Stimulated activated CD8-positive, alpha-beta memory T cell treated with anti-CD3 and anti-CD28 coated beads, Interleukin-15, amount 100 ng/mL, for 1 hour (primary cell): Measurements from ENCODE around the gene GNB1.

Source experiments
- DNase-seq: peaks from one replicate; pipeline ENCODE4 v3.0.0-alpha.2; 2020; ENCODE audit warnings: low read depth

GNB1 gene

DNA sequence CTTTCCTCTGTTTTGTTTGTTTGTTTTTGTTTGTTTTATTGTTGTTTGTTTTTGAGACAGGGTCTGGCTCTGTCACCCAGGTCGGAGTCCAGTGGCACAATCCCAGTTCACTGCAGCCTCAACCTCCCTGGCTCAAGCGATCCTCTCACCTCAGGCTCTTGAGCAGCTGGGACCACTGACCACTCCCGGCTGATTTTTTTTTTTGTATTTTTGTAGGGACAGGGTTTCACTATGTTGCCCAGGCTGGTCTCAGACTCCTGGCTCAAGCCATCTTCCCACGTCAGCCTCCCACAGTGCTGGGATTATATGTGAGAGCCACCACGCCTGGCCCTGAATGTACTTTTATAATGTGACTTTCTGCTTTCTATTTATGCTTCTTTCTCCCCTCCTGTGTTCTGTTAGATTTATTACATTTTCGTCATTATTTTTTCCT is 19.2 kb upstream of the GNB1 start:
- DNase-seq, result no peak

DNA sequence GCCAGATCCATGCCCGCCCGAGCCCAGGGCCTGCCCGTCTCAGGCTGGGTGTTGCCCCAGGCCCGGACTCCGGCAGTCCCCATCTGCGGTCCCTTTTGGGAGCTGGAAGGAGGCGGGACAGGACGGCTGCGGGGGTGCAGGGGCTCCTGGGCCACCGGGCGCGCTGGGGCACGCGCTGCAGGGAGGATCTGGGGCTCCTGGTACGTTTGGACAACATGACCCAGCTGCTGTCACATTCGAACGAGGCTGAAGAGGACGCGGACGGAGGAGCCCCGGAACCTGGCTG is 17.6 kb upstream of the GNB1 start:
- DNase-seq, result no peak

DNA sequence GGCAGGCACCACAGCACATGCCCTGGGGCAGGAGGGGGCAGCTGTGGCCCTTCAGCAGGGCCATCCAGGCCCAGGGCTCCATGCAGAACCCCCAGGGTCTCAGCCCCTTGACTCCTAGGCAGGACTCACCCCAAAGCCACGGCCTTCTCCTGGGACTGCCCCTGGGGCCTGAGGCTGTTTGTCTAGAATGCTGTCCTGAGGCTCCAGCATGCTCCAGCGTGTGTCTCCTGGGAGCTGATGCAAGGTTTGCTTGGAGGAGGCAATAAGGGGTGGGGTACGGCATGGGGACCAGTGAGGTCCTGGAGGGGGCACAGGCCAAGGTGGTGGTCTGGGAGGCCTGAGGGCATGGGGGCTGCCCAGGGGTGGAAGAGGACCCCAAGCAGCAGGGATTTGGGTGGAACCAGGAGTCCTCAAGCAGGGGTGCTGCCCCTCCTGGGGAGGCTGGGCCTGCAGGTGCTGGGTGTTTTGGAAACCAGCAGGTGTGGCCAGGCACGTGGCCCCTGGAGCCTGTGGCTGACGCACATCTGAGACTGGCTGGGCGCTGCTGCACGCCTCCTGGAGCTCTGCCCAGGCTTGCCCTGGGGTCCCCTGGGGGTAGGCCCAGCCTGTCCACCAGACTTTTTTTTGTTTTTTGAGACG is 16.3 kb upstream of the GNB1 start:
- DNase-seq, result no peak

DNA sequence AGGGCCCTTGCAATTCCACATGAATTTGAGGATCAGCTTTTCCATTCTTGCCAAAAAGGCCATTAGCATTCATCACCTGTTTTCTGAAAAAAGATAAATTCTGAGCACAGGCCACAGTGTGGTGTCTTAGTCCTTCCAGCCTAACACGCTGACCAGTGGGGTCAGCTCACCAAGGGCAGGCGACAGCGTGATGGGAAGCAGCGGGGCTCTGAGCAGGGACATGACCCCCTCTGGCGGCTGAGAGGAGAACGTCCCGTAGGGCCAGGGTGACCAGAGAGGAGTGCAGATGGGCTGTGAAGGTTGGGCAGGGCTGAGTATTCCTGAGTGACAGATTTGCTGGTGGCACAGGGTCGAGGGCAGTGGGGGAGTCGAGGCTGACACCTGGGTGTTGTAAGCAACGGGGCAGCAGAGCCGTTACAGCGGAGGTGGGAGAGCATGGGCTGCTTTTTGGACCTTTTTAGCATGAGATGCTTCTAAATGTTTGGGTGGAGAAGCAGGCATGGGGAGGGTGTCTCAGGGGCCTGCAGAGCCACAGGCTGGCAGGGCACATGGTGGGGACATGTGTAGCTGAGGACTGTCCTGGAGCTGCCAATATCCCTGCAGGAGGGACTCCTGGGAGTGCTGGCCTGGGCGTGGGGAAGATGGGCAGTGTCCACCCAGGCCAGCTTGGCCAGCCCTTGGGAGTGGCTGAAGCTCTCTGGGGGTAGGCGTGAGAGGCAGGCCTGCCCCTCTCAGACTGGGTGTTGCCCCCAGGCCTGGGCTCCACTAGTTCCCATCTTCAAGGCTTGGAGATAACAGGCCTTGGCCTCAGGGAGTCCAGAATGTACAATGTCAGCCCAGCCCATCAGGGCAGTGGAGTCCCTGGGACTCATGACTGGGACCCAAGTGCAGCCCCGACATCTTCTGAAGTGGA is 15.6 kb upstream of the GNB1 start:
- peak; percentile 40 for DNase-seq

DNA sequence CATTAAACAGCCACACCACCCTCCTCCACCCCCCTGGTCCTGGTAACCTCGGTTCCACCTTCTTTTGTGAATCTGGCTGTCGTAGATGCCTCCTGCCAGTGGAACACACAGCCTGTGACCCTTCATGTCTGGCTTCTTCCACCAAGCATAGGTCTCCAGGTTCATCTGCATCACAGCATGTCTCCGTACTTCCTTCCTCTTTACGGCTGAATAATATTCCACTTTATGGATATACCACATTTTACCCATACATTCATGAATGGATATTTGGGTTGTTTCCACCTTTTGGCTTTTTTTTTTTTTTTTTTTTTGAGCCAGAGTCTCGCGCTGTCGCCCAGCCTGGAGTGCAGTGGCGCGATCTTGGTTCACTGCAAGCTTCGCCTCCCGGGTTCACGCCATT is 12.3 kb upstream of the GNB1 start:
- no peak for DNase-seq

DNA sequence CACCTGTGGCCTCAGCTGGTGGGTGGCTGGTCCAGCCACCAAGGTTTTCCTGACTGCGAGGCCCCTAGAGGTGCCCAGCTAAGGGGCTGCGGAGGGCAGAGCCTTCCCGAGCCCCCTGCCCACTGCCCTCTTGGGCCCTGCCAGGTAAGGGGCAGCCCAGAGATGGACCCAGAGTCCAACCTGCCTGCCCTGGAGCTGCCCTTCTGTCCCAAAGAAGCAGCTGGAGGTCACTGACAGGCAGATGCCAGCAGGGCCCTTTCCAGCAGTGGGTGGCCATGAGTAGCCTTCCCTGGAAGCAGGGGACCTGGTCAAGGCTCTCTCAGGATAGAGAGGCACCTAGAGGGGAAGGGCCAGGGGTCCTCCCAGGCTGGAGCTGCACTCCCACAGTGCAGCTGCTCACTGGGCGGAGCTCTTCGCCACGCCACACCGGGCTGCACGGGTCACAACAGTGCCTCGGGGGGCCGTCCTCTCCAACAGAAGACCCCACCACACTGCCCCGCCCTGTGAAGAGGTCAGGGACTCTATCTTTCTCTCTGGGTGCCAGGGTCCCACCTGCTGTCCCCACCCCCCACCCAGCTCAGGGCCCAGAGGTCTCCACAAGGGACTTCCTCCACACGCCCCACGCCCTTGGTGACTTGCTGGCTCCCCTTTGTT is 10.9 kb upstream of the GNB1 start:
- no peak for DNase-seq

DNA sequence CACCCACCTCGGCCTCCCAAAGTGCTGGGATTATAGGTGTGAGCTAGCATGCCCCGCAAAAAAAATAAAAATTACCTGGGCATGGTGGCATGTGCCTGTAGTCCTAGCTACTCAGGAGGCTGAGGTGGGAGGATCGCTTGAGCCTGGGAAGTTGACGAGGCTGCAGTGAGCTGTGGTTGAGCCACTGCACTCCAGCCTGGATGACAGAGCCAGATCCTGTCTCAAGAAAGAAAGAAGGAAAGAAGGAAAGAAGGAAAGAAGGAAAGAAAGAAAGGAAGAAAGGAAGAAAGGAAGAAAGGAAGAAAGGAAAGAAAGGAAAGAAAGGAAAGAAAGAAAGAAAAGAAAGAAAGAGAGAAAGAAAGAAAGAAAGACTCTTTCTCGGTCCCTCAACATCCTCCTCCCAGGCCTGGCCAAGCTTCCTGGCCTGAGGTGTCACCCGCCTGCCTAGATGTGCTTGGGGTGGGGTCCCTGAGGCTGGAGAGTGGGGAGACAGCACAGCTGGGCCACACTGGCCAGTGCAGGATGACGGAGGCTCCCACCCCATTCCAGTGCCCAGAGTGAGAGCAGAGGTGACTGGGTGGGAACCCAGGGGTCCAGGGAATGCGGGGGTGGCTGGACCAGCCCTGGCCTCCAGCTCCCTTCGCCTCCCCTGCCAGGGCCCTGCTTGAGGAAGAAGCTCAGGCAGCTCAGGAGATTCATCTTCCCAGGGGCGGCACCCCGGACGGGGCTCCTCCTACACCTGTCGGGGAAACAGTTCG is 10.2 kb upstream of the GNB1 start:
- DNase-seq, result no peak

DNA sequence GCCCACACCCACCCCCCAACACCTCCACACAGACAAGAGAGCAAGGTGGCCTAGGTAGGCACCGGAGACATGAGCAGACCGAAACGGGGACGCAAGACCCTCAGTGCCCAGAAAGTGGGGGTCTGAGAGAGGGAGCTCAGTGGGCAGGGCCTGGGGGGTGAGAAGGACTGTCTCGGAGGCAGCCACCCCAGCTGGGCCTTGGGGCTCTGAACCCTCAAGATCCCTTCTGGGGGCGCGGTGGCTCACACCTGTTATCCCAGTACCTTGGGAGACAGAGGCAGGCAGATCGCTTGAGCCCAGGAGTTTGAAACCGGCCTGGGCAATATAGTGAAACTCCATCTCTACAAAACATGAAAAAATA is 9.1 kb upstream of the GNB1 start:
- DNase-seq, result no peak

DNA sequence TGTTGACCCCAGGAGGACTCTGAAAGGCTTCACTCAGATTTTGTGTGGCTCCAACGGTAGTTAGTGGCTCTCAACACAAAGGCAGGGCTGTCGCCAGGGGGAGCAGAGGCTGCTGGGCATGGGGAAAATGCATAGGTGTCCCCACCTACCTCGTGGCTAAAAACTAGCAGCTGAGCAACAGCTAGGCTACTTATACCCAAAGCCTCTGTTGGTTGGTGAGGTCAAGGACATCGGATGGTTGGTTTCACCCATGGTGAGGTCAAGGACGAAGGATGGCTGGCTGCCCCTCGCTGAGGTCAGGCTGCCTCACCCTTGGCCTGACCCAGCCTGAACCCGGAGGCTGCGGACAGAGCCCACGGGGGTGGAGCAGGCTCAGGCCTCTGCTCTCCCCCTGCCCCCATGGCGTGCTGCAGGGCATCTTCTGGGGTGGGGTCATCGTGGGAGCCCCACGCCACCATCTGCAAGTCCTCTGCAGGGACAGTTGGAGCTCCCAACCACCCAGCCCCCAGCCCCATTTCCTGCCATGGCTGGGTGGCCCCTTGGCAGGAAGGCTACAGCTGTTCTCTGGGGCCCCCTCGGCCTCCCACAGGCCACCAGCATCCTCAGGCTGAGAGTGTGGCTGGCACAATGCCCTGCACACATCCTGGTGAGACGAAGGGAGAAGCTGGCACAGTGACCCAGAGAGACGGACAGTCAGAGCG is 8.5 kb upstream of the GNB1 start:
- DNase-seq, result no peak

DNA sequence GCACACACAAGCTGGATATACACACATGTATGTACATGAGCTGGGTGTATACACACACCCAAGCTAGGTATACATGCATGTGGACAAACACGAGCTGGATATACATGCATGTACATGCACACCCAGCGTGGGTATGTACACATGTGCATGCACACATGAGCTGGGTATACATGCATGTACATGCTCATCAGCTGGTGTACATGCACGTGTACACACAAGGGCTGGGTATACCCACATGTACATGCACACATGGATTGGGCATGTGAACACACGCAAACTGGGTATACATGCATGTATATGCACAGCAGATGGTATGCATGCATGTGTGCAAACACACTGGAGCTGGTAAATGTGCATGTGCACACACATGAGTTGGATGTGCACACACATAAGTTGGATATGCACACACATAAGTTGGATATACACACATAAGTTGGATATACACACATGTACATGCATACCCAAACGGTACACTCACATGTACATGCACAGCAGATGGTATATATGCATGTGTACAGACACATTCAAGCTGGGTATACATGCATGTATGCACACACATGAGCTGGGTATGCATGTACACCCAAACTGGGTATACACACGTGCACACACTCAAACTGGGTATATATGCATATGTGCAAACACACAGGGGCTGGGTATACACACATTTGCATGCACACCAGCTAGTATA is 7.5 kb upstream of the GNB1 start:
- DNase-seq, result no peak

DNA sequence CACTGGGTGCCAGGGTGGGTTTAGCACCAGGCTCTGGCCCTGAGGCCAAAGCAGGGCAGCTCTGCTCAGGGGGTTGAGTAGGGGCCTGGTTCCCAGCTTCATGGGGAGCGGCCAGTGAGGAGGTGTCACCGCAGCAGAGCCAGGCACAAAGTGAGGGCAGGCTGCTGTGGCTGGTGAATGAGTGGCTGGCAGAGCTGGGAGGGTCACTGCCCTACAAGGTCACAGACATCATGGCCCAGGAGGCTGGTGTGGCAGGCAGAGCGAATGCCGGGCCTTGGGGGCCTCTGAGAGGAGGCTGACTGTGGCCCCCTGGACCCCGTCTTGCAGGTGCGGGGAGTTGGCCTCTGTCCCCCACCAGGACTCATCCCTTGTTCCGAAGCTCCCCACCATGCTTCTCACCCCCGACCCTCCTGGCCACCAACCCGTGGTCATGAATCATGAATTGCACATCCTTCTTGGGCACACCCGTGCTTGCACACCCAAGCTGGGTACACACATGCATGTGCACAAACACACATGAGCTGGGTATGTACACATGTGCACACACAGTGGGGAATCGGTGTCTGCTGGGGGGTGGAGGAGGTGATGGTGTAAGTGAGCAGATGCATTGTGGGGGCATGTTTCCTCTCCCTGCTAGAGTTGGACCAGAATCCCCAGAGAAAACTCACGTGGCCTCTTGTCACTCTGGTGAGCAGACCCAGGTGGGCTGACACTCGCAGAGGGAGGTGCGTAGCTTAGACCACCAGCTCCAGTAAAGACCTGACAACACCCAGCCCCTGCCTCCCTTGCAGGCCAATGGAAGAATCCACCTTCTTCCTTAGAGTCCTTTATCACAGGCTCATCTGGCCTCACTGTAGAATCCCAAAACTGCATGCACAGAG is 4.8 kb upstream of the GNB1 start:
- DNase-seq, result no peak

DNA sequence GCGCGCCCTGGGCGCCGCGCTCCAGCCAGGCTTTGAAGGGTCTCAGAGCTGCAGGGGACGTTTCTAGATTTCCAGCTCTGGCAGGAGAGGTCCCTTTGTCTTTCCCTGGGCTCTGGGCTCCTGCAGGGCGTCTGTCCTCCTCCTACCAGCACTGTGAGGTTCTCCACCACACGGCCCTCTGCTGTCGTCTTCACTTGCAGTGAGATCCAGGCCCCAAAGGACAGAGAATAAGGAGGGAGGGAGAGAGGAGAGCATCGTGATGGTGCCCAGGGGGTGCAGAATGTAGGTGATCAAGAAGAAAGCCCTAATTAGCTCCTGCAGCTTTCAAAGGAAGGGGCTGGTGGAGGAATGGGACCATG is 4.2 kb upstream of the GNB1 start:
- DNase-seq, result no peak

DNA sequence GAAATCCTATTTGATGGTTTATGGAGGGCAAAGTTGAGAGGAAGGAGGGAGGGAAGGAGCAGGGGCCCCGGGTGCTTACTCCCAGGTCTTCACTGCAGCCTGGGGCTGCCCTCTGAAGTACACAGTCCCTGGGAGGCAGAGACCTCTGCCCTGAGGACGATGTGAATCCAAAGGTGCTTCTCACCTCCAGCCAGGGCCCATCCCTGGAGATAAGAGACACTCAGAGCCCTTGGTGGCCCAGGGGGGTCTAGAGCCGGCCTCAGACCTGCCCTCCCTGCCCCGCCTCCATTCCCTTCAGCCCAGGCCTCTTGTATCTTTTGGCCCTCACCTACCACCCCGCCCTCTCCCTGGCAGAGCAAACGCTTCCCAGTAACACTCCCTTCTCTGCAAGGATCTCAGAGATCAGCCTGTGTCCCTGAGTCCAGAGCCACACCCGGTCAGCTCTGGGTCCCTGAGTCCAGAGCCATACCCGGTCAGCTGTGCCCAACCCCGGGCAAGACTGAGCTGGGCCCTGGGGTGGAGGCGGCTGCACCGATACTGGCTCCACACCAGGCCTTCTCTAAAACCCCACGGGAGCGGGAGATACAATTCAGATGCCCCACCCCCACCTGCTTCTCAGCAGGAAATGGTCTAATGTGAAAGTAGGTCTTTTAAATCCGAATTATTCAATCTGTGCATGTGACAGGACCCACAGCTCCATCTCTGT is 3.6 kb upstream of the GNB1 start:
- DNase-seq, result no peak

DNA sequence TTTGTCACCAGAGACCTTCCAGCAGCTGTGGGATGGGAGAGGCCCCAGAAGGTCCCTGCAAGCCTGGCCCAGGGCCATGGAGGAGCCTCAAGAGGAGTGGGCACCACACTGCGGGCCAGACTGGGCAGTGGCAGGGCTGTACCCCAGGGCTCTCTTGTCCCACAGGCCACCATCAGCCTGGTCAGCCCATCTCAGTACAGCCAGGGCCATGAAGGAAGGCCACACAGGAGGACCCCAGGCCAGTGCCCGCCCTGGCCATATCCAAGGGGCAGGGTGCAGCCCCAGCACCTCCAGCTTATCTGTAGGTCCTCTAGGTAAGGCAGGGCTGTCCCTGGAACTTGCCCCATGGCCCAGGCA is 3.1 kb upstream of the GNB1 start:
- DNase-seq, result no peak

DNA sequence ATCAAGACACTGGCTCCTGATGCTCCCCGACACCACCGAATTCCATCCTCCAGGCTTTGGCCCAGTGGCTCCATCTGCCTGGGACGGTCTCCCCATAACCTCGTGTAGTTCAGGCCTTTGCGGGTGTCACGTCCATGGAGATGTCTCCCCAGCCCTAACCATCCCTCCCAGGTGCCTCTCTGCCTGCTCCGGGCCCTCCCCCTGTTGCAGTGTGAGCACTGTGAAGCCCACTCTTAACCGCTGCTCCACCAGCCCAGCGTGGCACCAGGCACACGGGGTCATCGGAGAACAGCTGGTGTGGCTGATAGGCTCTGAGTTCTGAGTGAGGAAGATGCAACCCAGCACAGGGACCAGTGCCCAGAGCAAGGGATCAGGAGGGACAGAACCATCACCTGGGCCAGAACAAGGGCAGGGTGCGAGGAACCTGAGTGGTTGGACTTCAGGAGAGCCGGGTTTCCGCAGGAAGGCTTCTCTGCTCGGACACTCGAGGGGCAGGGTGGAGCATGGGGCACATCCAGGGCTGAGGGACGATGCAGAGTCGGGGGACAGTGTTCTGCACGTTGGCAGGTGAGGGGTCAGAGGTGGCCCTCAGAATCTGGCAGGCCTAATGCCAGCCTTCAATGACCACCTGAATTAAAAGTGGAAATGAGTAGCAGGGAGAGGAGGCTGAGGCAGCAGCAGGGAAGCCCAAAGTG is 2.6 kb upstream of the GNB1 start:
- DNase-seq, result no peak

DNA sequence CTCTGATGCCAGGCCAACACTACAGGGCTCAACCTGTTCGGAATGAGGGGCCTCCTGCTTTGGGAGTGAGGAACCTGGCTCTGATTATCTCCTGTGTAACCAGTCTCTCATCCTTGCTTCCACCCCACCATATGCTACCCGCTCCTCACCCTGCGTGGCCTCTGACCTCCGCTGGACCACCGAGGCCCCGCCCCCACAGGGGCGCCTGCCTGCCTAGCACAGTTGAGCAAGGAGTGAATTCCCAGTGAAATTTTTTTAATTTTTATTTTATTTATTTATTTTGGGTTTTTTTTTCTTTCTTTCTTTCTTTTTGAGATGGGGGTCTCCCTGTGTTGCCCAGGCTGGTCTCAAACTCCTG is 1.9 kb upstream of the GNB1 start:
- DNase-seq, result no peak

DNA sequence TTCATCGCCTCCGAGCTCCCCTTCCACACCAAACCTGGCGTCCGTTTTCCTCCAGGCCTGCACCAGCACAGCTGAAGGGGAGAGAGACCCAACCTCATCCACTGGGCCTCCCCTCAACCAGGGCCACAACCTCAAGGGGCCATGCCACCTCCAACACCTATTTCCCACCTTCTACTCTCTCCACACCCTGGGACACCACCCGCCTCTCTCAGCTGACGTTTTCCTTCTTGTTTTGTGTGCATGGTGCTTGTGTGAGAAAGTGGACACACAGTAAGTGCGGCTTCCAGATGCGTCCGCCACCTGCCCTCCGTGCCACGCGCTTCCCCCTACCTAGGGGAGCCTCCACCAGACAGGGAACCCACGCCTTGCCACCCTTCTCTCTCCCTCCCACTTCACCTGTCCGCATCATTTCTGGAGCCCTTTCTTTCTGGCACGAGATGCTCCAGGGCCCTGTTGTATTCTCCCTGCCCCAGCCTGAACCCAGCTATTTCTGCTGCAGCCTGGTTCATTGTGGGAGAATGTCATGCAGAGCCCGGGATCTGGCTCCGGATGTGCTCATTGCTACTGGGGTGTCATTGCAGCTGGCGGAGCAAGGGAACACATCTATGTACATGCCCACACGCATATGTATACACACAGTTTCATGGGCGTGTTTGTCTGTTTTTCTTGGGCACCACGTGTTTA is 1.3 kb upstream of the GNB1 start:
- DNase-seq, result no peak

DNA sequence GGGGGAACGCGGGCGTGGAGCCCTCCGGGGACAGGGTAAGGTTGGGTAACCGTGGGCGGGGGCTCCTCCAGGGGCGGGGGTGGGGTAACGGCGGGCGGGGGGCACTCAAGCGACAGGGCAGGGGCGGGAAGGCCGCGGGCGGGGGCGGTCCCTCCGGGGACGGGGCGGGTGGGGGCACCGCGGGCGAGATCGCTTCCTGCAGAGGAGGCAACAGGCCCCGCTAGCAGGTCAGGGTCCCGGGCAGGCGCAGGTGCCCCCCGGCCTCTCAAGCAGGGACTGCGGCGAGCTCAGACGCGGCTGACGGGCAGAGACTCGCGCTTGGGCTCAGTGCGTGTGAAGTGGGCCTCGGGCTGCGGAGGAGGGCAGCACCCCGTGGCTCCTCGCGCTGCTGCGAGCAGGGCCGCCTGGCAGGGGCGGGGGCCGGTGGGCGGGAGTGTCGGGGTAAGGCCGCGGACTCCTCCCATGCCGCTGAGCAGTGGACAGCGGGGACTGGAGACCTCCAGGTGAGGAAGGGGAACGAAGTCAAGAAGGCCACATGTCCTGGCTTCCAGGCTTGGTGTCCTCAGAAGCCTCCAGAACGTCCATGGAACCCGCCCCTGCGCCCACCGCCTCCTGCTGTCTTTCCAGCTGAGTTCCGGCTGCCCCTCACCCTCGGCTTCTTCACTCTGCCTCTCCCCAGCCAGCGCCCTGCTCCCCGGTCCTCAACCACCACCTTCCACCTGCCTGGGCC is 627 bp upstream of the GNB1 start:
- DNase-seq, result peak; percentile 49
